Spleen (tissue), 7 donors: ENCODE data around the gene RASSF3.

Experiments used
- POLR2A ChIP-seq, 3 donors: fragments of 450-650 bp; IDR thresholded peaks; one replicate each; pipeline ENCODE4 v1.5.1; 2017; ENCODE audit warnings: antibody characterized with exemption in 3 of 3, mild to moderate bottlenecking in 1 of 3
- POLR2AphosphoS5 ChIP-seq, 3 donors: sonication (generic); formaldehyde crosslinking; IDR thresholded peaks; one replicate each; pipeline ENCODE4 v1.5.1; 2017; ENCODE audit warnings: antibody characterized with exemption in 3 of 3
- TF ChIP-seq, protein P1 (sequence below), 11 experiments: fragments of 200-600 bp in 7 of 11; fragments of 450-650 bp in 4 of 11; sonication (generic) in 4 of 11; IDR thresholded peaks in 8 of 11; conservative IDR thresholded peaks in 3 of 11; 1 replicate in 7 of 11; 2 replicates in 4 of 11; pipeline versions ENCODE4 v1.4.0 to v1.8.0; 2016 to 2021; ENCODE audit warnings: antibody characterized with exemption in 11 of 11, inconsistent platforms in 4 of 11, mild to moderate bottlenecking in 1 of 11
- donor health status: DM: no; HTN: no; CAD: no; lungs with moderate emphysema.
- donor health status: DM: no; HTN: no; CAD: no.
- donor health status: DM: no; HTN: no; CAD: no.

DNA sequence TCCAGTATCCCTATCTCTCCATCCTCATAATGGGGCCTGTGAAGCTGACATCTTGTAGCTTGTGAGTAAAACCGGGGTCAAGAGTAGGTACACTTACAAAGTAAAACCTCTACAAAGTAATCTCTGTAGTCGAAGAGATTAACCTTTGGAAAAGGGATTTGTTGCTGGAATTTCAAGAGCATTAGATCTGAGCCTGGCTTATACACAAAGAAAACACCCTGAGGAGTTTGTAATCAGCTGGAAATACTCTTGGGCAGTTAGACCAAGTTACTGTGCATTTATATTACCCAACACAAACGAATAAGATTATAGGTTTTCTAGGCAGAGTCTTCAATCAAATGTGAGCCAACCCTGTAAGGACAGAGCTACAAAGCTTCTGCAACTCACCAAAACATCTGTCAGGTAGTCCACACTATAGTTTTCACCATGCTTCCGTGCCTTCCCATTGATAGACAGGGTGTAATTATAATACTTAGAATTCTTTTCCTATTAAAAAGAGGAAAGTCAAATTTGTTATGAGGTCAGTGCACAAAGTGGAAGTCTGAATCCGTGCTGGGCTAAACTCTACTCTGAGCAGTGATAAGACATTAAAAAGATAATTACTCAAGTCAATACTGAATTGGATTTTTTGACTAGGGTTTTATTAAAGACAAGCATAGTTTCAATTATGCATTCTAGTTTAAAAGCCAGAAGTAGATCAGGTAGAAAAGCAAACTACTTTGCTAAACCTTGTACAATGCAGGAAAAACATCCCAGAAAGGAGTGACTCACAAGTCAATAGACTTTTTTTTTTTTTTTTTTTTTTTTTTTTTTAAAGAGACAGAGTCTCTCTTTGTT, 134.3 kb downstream of the RASSF3 start:
- TF ChIP-seq, protein P1, sequence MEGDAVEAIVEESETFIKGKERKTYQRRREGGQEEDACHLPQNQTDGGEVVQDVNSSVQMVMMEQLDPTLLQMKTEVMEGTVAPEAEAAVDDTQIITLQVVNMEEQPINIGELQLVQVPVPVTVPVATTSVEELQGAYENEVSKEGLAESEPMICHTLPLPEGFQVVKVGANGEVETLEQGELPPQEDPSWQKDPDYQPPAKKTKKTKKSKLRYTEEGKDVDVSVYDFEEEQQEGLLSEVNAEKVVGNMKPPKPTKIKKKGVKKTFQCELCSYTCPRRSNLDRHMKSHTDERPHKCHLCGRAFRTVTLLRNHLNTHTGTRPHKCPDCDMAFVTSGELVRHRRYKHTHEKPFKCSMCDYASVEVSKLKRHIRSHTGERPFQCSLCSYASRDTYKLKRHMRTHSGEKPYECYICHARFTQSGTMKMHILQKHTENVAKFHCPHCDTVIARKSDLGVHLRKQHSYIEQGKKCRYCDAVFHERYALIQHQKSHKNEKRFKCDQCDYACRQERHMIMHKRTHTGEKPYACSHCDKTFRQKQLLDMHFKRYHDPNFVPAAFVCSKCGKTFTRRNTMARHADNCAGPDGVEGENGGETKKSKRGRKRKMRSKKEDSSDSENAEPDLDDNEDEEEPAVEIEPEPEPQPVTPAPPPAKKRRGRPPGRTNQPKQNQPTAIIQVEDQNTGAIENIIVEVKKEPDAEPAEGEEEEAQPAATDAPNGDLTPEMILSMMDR (IDR thresholded peaks at IDR 0.05 in 8 of 11, conservative IDR thresholded peaks at IDR 0.05 in 3 of 11), result no peak
- TF ChIP-seq POLR2AphosphoS5 (IDR thresholded peaks at IDR 0.05), result no peak
- no peak for TF ChIP-seq POLR2A (IDR thresholded peaks at IDR 0.05)
